ENCODE data around the gene PDIA2. TPM values are rescaled to one million over a fixed set of nuclear protein-coding genes. Genes with fewer than 3 reads are reported as not detected.
A peak's percentile ranks its signal among the peaks of the same experiment; 100 is the strongest.

Gene PDIA2, protein sequence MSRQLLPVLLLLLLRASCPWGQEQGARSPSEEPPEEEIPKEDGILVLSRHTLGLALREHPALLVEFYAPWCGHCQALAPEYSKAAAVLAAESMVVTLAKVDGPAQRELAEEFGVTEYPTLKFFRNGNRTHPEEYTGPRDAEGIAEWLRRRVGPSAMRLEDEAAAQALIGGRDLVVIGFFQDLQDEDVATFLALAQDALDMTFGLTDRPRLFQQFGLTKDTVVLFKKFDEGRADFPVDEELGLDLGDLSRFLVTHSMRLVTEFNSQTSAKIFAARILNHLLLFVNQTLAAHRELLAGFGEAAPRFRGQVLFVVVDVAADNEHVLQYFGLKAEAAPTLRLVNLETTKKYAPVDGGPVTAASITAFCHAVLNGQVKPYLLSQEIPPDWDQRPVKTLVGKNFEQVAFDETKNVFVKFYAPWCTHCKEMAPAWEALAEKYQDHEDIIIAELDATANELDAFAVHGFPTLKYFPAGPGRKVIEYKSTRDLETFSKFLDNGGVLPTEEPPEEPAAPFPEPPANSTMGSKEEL
- not detected for total RNA-seq

DNA sequence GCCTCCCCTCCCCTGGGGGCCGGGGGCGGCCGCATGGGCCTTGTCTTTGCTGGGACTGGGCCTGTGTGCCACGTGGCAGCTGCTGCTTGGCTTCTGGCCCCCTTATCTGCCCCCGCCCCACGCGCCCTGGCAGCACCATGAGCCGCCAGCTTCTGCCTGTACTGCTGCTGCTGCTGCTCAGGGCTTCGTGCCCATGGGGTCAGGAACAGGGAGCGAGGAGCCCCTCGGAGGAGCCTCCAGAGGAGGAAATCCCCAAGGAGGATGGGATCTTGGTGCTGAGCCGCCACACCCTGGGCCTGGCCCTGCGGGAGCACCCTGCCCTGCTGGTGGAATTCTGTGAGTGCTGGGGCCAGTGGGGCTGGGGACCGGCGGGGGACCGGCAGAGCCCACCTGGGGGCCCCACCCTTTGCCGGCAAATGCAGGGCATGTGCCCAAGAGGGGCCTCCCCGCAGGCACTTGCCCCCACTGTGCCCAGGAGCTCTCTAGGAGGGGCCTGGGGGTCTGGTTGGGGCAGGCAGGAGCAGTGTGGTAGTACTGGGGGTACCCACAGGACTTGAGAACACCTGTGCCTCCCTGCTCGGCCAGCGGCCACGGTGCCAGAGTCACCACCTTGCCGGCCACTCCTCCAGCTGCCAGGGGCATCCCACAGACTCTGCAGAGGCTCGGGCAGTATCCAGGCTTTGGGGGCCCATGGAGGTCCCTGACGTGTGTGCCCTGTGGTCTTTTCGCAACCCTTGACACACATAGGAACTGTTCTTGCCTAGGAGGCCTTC is at the start of gene PDIA2:
Gene PDIA2, plus strand, starts transcription at position 132 of the 773 bp plus-strand sequence. Its CDS starts 6 bp downstream, at position 138.
- ATAC-seq (no peak), DNase-seq (no peak)
- H3K9me3 Mint-ChIP-seq = no peaks in the 10 kb centered on the region
- H3K4me3 Mint-ChIP-seq = no peak within 1 kb of the TSS
- H3K36me3 Mint-ChIP-seq (ENCODE audit: insufficient read depth) = peaks cover 6% of the 10 kb centered on the region
- peaks cover 7% of the 10 kb centered on the region for H3K4me1 Mint-ChIP-seq (ENCODE audit: low read depth)
- H3K27me3 Mint-ChIP-seq (ENCODE audit: low read depth) = peaks cover 16% of the 10 kb centered on the region

DNA sequence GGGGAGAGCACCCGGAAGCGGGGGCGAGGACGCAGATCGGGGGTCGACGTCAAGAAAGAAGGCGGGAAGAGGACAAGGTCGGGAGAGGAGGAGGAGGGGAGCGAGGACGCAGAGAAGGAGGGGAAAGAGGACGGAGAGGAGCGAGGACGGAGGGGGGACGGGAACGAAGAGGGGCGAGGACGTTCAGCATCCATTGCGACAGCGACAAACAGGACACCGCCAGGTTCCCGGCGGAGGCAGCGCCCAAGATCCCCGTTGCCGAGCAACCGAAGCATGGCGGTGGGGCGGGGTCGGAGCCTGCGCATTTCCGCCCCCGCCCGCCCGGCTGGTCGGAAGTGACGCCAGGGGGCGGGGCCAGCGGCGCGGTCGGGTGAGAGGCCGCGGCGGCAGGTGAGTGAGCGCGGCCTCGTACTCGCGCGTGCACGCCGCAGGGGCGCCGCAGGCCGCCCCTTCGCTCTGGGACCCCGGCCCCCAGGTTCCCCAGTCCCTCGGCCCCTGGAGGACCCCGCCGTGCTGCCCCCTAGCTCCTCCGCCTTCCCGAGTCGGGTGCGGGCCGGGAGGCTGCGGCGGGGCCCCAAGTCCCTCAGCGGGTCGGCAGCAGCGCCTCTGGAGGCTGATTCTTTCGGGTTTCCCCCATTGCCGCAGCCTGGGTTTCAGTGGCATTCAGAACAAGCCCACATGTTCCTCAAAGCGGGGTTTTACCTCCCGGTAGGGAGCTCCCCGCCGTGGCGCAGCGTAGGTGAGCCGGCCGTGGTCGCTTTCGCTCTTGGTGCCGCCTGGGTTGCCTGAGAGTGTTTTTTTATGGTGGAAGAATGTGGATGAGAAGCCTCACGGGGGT is 48.3 kb upstream of the PDIA2 start, which contains the start of gene FAM234A:
Gene FAM234A, plus strand, starts transcription at position 354 of the 838 bp plus-strand sequence. CDS start 19,593 bp downstream, outside the sequence.
- peaks cover 15% of the 10 kb centered on the region for H3K4me1 Mint-ChIP-seq (ENCODE audit: low read depth)
- peak; percentile 94 for DNase-seq

DNA sequence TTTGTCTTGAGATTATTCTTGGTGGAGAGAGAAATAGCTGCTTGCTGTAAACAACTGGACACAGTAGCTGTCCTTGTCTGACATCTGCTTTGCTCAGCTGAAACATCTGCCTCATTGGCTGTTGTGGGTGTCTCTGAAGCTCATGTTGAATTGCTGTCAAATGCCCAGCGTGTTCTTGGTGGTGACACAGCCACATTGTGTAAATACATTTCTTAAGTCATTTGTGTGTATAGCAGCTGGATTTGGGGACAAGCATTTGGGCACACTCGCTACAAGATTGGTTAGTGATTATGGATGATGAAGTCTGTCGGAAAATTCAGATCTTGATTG is 43.1 kb upstream of the PDIA2 start:
- DNase-seq (no peak), ATAC-seq (no peak)
- Mint-ChIP-seq H3K4me1 (ENCODE audit: low read depth) (peaks cover 19% of the 10 kb centered on the region), H3K9me3 (no peaks in the 10 kb centered on the region), H3K36me3 (ENCODE audit: insufficient read depth) (no peaks in the 10 kb centered on the region), H3K27me3 (ENCODE audit: low read depth) (no peaks in the 10 kb centered on the region), H3K4me3 (no peak overlapping the region)

More for the DNA sequence above, 48.3 kb upstream of the PDIA2 start, which contains the start of gene FAM234A:
- Mint-ChIP-seq H3K27me3 (ENCODE audit: low read depth) (no peaks in the 10 kb centered on the region), H3K36me3 (ENCODE audit: insufficient read depth) (no peaks in the 10 kb centered on the region), H3K4me3 (peak within 1 kb of the TSS; percentile 88), H3K9me3 (no peaks in the 10 kb centered on the region)
- ATAC-seq = peak; percentile 91 to 94

DNA sequence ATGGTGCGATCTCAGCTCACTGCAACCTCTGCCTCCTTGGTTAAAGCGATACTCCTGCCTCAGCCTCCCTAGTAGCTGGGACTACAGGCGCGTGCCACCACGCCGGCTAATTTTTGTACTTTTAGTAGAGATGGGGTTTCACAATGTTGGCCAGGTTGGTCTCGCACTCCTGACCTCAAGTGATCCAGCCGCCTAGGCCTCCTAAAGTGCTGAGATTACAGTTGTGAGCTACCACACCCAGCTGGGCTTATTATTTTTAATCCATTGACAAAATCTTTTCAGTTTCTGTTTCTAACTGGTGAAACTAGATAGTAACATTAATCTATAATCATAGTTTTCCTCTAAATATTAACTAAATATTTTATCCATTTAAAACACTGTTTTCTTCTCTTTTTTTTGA is 42.4 kb upstream of the PDIA2 start:
- H3K36me3 Mint-ChIP-seq (ENCODE audit: insufficient read depth) = peaks cover 2% of the 10 kb centered on the region
- no peaks in the 10 kb centered on the region for H3K9me3 Mint-ChIP-seq
- H3K4me1 Mint-ChIP-seq (ENCODE audit: low read depth) = peaks cover 13% of the 10 kb centered on the region
- H3K27me3 Mint-ChIP-seq (ENCODE audit: low read depth) = no peaks in the 10 kb centered on the region
- DNase-seq = no peak
- ATAC-seq = no peak
- H3K4me3 Mint-ChIP-seq = no peak overlapping the region

DNA sequence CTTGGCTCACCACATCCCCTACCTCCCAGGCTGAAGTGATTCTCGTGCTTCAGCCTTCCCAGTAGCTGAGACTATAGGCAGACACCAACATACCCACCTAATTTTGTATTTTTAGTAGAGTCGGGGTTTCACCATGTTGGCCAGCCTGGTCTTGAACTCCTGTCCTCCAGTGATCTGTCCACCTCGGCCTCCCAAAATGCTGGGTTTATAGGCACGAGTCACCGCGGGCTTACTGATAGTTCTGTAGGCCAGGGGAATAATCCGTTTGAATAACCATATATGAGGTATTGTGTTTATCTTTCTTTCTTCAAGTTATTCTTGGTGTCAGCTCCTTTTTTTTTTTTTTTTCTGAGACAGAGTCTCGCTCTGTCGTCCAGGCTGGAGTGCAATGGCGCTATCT is 40.7 kb upstream of the PDIA2 start:
- Mint-ChIP-seq H3K36me3 (ENCODE audit: insufficient read depth) (peaks cover 2% of the 10 kb centered on the region), H3K4me1 (ENCODE audit: low read depth) (peaks cover 10% of the 10 kb centered on the region), H3K9me3 (no peaks in the 10 kb centered on the region), H3K4me3 (no peak overlapping the region), H3K27me3 (ENCODE audit: low read depth) (no peaks in the 10 kb centered on the region)
- no peak for ATAC-seq
- no peak for DNase-seq

DNA sequence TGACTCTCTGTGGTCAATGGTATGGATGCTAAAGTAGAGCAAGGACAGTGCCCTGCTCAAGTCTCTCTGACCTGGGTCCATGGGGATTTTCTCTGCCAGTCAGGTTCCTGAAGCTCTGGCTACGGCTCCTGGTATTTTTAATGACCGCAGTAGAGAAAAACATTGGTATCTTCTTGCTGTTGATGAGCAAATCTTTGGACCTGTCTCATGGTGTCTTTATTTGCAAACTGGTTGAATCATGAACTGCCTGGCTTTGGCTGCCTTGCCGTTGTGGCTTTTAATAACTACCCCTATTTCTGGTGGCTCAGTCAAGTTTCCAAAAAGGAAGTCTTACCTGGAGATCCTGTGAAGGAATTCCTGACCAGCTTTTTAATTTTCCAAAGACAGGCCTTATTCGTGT is 39.6 kb upstream of the PDIA2 start:
- peaks cover 9% of the 10 kb centered on the region for H3K4me1 Mint-ChIP-seq (ENCODE audit: low read depth)
- peaks cover 2% of the 10 kb centered on the region for H3K36me3 Mint-ChIP-seq (ENCODE audit: insufficient read depth)
- no peak overlapping the region for H3K4me3 Mint-ChIP-seq
- no peaks in the 10 kb centered on the region for H3K9me3 Mint-ChIP-seq
- DNase-seq (no peak), ATAC-seq (no peak)
- no peaks in the 10 kb centered on the region for H3K27me3 Mint-ChIP-seq (ENCODE audit: low read depth)

DNA sequence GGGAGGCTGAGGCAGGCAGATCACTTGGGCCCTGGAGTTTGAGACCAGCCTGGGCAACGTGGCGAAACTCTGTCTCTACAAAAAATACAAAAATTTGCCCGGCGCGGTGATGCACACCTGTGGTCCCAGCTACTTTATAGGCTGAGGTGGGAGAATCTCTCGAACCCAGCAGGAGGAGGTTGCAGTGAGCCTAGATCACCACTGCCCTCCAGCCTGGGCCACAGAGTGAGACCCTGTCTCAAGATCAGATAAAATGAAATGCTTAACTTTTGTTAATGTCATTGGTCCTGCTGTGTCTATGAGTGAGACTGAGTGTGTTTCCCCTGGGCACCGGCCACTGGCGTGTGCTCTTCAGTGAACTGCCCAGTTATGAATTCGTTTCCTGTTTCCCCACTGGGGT is 37.9 kb upstream of the PDIA2 start:
- Mint-ChIP-seq H3K9me3 (no peaks in the 10 kb centered on the region), H3K27me3 (ENCODE audit: low read depth) (no peaks in the 10 kb centered on the region), H3K36me3 (ENCODE audit: insufficient read depth) (peaks cover 2% of the 10 kb centered on the region), H3K4me3 (no peak overlapping the region), H3K4me1 (ENCODE audit: low read depth) (peaks cover 3% of the 10 kb centered on the region)
- DNase-seq = no peak
- no peak for ATAC-seq

DNA sequence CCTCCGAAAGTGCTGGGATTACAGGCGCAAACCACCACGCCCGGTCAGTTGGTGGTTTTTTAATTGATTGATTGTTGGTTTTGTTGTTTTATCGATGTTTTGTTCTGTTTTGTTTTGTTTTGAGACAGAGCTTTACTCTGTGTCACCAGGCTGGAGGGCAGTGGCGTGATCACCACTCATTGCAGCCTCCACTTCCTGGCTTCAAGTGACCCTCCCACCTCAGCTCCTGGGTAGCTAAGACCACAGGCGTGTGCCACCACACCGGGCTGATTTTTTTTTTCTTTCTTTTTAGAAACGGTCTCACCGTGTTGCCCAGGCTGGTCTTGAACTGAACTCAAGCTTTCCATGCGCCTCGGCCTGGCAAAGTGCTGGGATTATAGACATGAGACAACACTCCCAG is 35.9 kb upstream of the PDIA2 start:
- no peak for ATAC-seq

DNA sequence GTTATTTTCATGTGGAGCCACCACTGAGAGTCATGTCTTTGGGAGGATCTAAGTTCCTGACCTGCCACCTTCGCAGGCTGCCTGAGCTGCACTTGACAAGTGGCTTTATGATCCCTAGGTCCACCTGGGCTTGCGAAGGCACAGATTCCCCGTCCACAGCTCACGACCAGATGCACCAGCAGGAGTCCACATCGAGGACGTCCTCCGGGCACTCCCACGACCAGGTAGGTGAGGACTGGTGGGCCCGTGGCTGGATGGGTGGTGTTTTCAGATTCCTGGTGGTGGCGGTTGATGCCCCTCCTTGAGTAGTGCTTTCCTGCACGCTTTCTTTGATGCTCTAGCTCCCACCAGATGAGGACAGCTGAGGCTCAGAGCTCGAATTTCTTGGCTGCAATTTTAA is 33.5 kb upstream of the PDIA2 start:
- ATAC-seq (no peak), DNase-seq (no peak)
- Mint-ChIP-seq H3K4me1 (ENCODE audit: low read depth) (peaks cover 17% of the 10 kb centered on the region), H3K36me3 (ENCODE audit: insufficient read depth) (peaks cover 12% of the 10 kb centered on the region), H3K27me3 (ENCODE audit: low read depth) (no peaks in the 10 kb centered on the region), H3K4me3 (no peak overlapping the region), H3K9me3 (no peaks in the 10 kb centered on the region)

More for the DNA sequence above, 35.9 kb upstream of the PDIA2 start:
- Mint-ChIP-seq H3K36me3 (ENCODE audit: insufficient read depth) (peaks cover 8% of the 10 kb centered on the region), H3K4me1 (ENCODE audit: low read depth) (peaks cover 1% of the 10 kb centered on the region), H3K9me3 (no peaks in the 10 kb centered on the region), H3K27me3 (ENCODE audit: low read depth) (no peaks in the 10 kb centered on the region), H3K4me3 (no peak overlapping the region)
- no peak for DNase-seq

DNA sequence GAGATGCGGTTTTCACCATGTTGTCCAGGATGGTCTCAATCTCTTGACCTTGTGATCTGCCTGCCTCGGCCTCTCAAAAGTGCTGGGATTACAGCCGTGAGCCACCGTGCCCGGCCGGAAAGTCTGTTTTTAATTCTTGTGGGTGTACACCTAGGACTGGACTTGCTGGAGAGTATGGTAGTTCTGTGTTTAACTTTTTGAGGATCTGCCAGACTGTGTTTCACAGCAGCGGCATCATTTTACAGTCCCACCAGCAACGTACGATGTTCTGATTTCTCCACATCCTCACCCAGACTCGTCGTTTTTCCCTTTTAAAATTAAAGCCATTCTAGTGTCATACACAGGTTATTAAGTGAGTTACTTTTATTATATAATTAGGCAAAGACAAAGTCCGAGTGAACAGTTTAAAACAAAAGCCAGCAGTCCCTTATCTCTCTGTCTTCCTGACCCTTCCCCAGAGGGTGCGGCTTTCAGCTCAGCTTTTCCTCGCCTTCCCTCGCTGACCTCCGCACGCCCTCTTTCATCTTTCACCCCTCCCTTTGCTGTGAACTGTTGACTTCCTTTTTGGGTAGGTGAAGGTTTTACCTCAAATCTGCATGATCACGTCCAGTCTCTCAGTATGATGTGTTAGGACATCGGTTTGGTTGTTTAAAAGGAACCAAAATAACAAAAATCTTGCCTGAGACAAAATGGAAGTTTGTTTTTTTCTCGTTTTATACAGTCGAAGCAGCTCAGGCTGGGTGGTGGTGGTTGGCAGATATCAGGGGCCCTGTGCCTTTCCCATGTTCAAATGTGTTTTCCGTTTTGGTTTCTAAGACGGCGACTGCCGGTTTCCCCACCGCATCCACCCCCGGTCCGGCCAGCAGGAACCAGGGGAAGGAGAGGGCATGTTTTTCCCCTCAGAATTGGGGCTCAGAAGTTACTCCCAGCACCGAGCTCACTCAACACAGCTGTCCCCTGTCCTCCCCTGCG is 30.3 kb upstream of the PDIA2 start:
- Mint-ChIP-seq H3K4me1 (ENCODE audit: low read depth) (peaks cover 21% of the 10 kb centered on the region), H3K36me3 (ENCODE audit: insufficient read depth) (peaks cover 16% of the 10 kb centered on the region), H3K27me3 (ENCODE audit: low read depth) (no peaks in the 10 kb centered on the region), H3K9me3 (no peaks in the 10 kb centered on the region), H3K4me3 (peak overlapping the region; percentile 74)
- ATAC-seq (peak; percentile 74 to 85), DNase-seq (no peak)

DNA sequence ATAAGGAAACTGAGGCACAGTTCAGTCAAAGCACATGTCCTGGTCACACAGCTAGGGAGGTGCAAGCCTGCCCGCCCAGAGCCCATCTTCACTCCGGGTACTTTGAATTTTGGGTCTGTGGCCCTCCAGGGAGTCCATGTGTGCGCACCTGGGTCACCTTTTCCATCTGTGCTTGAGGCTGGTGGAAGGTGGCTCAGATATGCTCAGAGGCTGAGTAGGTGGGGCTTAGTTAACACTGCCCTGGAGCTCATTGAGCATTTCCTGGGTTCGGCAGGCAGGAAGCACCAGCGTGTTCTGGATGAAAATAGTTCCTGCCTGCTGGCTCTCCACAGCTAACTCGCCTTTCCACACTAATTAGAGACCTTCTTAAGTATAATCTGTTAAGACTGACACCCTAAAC is 29.1 kb upstream of the PDIA2 start:
- Mint-ChIP-seq H3K27me3 (ENCODE audit: low read depth) (no peaks in the 10 kb centered on the region), H3K9me3 (no peaks in the 10 kb centered on the region), H3K4me1 (ENCODE audit: low read depth) (peaks cover 21% of the 10 kb centered on the region), H3K4me3 (peak overlapping the region; percentile 13), H3K36me3 (ENCODE audit: insufficient read depth) (peaks cover 16% of the 10 kb centered on the region)
- no peak for ATAC-seq
- no peak for DNase-seq

DNA sequence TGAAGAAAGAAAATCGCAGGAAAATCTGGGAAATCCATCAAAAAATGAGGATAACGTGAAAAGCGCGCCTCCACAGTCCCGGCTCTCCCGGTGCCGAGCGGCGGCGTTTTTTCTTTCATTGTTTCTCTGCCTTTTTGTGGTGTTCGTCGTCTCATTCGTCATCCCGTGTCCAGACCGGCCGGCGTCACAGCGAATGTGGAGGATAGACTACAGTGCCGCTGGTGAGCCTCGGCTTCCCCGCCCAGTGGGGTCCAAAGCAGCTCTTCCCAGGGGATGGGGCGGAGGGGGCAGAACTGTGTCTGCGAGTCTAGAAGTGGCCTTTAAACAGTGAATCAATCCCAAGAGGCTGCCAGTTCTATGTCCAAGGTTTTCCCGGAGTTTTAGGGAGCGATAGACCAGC is 28.5 kb upstream of the PDIA2 start:
- Mint-ChIP-seq H3K9me3 (no peaks in the 10 kb centered on the region), H3K4me1 (ENCODE audit: low read depth) (peaks cover 21% of the 10 kb centered on the region), H3K36me3 (ENCODE audit: insufficient read depth) (peaks cover 16% of the 10 kb centered on the region), H3K4me3 (no peak overlapping the region), H3K27me3 (ENCODE audit: low read depth) (no peaks in the 10 kb centered on the region)
- DNase-seq (no peak), ATAC-seq (no peak)

DNA sequence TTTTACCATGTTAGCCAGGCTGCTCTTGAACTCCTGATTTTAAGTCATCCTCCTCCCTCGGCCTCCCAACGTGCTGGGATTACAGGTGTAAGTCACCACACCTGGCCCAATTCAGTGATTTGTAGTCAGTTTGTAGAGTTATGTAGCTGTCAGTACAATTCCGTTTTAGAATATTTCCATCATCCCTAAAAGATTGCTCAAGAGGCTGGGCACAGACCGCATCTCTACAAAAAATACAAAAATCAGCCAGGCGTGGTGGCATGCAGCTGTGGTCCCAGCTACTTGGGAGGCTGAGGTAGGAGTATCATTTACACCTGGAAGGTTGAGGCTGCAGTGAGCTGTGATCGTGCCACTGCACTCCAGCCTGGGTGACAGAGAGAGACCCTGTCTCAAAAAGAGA is 27.8 kb upstream of the PDIA2 start:
- Mint-ChIP-seq H3K4me3 (no peak overlapping the region), H3K36me3 (ENCODE audit: insufficient read depth) (peaks cover 16% of the 10 kb centered on the region), H3K9me3 (no peaks in the 10 kb centered on the region), H3K4me1 (ENCODE audit: low read depth) (peaks cover 21% of the 10 kb centered on the region), H3K27me3 (ENCODE audit: low read depth) (no peaks in the 10 kb centered on the region)
- DNase-seq (no peak), ATAC-seq (no peak)
